Brain microvascular endothelial cell (primary cell): Measurements from ENCODE around the gene UBXN10.

Source experiments
- DNase-seq: peaks from one replicate; pipeline ENCODE4 v3.0.0-alpha.2; 2020
- H3K27ac ChIP-seq: fragments of 250-450 bp; sonication (Bioruptor Pico); 2 replicates; pipeline ENCODE4 v1.5.1; 2020; ENCODE audit warnings: mild to moderate bottlenecking, moderate library complexity
- H3K27me3 ChIP-seq: fragments of 250-450 bp; sonication (Bioruptor Pico); replicated peaks from 2 replicates; pipeline ENCODE4 v1.5.1; 2020; ENCODE audit warnings: mild to moderate bottlenecking
- H3K36me3 ChIP-seq: fragments of 250-450 bp; sonication (Bioruptor Pico); replicated peaks from 2 replicates; pipeline ENCODE4 v1.5.1; 2020; ENCODE audit warnings: mild to moderate bottlenecking
- H3K4me3 ChIP-seq: 2 replicates; pipeline ENCODE4 v1.5.1; 2011; ENCODE audit warnings: low read depth, mild to moderate bottlenecking, control low read depth, low read length, moderate library complexity
- CTCF ChIP-seq: IDR thresholded peaks from 2 replicates; pipeline ENCODE4 v1.5.1; 2011; ENCODE audit warnings: low read depth, mild to moderate bottlenecking, moderate library complexity, low read length, control low read depth, inconsistent platforms; ENCODE audit errors: missing control alignments
- in situ Hi-C: cut with HindIII; loops from 2 replicates; pipeline ENCODE4 v1.10.0; 2017; ENCODE audit warnings: low sequenced_read_pairs, low pct_ligation_motif_present

UBXN10 gene

GRCh38 chr1:20179371-20180128 is 6.3 kb upstream of the UBXN10 start:
- Histone ChIP-seq H3K27ac (no peak overlapping the region), H3K4me3 (no peak overlapping the region), H3K36me3 (no peaks in the 10 kb centered on the region), H3K27me3 (no peaks in the 10 kb centered on the region)
- TF ChIP-seq CTCF: no peak
- no peak for DNase-seq
- in situ Hi-C loops: no loop called here

- TF ChIP-seq CTCF: no peak
- no peaks in the 10 kb centered on the region for H3K36me3 ChIP-seq
- no peak for DNase-seq
- no peak overlapping the region for H3K27ac ChIP-seq
- H3K4me3 ChIP-seq: no peak overlapping the region
- H3K27me3 ChIP-seq: peaks cover 6% of the 10 kb centered on the region
- in situ Hi-C loops: no loop called here
Measured at GRCh38 chr1:20180129-20180843, 5.6 kb upstream of the UBXN10 start.

GRCh38 chr1:20180844-20181207 is 5.1 kb upstream of the UBXN10 start:
- peaks cover 11% of the 10 kb centered on the region for H3K27me3 ChIP-seq
- no peak for DNase-seq
- in situ Hi-C loops: no loop called here
- H3K27ac ChIP-seq: no peak overlapping the region
- no peak overlapping the region for H3K4me3 ChIP-seq
- no peaks in the 10 kb centered on the region for H3K36me3 ChIP-seq
- no peak for TF ChIP-seq CTCF

- Histone ChIP-seq H3K4me3 (no peak overlapping the region), H3K27ac (no peak overlapping the region), H3K36me3 (no peaks in the 10 kb centered on the region), H3K27me3 (peaks cover 24% of the 10 kb centered on the region)
- no peak for DNase-seq
- in situ Hi-C loops: no loop called here
- no peak for TF ChIP-seq CTCF
Measured at GRCh38 chr1:20182415-20182814, 3.5 kb upstream of the UBXN10 start.

GRCh38 chr1:20183035-20183434 is 2.9 kb upstream of the UBXN10 start:
- Histone ChIP-seq H3K4me3 (no peak overlapping the region), H3K27ac (no peak overlapping the region), H3K27me3 (peaks cover 24% of the 10 kb centered on the region), H3K36me3 (no peaks in the 10 kb centered on the region)
- in situ Hi-C loops: no loop called here
- no peak for DNase-seq
- TF ChIP-seq CTCF: no peak
